K562 (cell line): ENCODE data around the gene RPL38. TPM values are rescaled to one million over a fixed set of nuclear protein-coding genes. Genes with fewer than 3 reads are reported as not detected.

Experiments
- ATAC-seq: fragments of 200-7000 bp; cut with Tn5 transposase; 3 replicates; pipeline ENCODE4 v1.9.1; 2020; ENCODE audit warnings: moderate library complexity
- BruUV-seq: library from RNA; stranded (reverse); fragments of 400-500 nt; replicated peaks from 2 replicates; lab custom pipeline; 2021; lab: Mats Ljungman, UMichigan
- CTCF ChIA-PET: fragments of 300-600 bp; formaldehyde crosslinking; extraction: SDS; loops from one replicate; lab custom pipeline; 2021; ENCODE audit warnings: low intra/inter-chr PET ratio; lab: Yijun Ruan, JAX
- POLR2A ChIA-PET: fragments of 300-600, 350-650 bp; sonication (Branson Sonifier 250); formaldehyde crosslinking; extraction: SDS; loops from one replicate; lab custom pipeline; 2021; ENCODE audit warnings: antibody characterized with exemption, inconsistent platforms; lab: Yijun Ruan, JAX
- DNase-seq, 4 experiments: peaks; one replicate each; pipeline versions ENCODE4 v3.0.0 to v3.0.0-alpha.2; 2011 to 2018; ENCODE audit warnings: low spot score in 3 of 4, mixed read lengths in 3 of 4; ENCODE audit errors: extremely low read depth in 1 of 4
- FAIRE-seq: peaks from 2 replicates; lab custom pipeline; 2011; peaks lifted over from hg19 to GRCh38; lab: Jason Lieb, UNC
- H2AFZ ChIP-seq: 2 replicates; pipeline ENCODE4 v1.6.0; 2011; ENCODE audit warnings: low read depth, low read length, control low read depth, inconsistent platforms
- H3K27ac ChIP-seq: fragments of 200-600 bp; 3 replicates; pipeline ENCODE4 v1.8.0; 2011; ENCODE audit warnings: low read depth, mild to moderate bottlenecking, control low read depth, inconsistent platforms, low read length, moderate library complexity, mixed read lengths; ENCODE audit errors: extremely low read depth
- H3K27me3 ChIP-seq, 2 experiments: fragments of 300-600 bp in 1 of 2; 2 replicates in 1 of 2; 3 replicates in 1 of 2; pipeline versions ENCODE4 v1.6.0 to v1.8.0; 2011; ENCODE audit warnings: inconsistent platforms in 2 of 2, low read length in 2 of 2, mild to moderate bottlenecking in 1 of 2, mixed read lengths in 1 of 2, moderate library complexity in 1 of 2; ENCODE audit not compliant: control insufficient read depth in 2 of 2, insufficient read depth in 2 of 2
- H3K36me3 ChIP-seq: fragments of 300-600 bp; 3 replicates; pipeline ENCODE4 v1.8.0; 2011; ENCODE audit warnings: mild to moderate bottlenecking, low read length, inconsistent platforms; ENCODE audit not compliant: control insufficient read depth, insufficient read depth
- H3K4me1 ChIP-seq, 2 experiments: fragments of 200-600 bp in 1 of 2; replicated peaks in 1 of 2; 2 replicates in 1 of 2; 3 replicates in 1 of 2; pipeline versions ENCODE4 v1.5.1 to v1.8.0; 2011; ENCODE audit warnings: inconsistent platforms in 2 of 2, low read length in 2 of 2, mild to moderate bottlenecking in 1 of 2, mixed read lengths in 1 of 2, moderate library complexity in 1 of 2; ENCODE audit not compliant: control insufficient read depth in 2 of 2, insufficient read depth in 2 of 2
- H3K4me2 ChIP-seq: 2 replicates; pipeline ENCODE4 v1.6.1; 2011; ENCODE audit warnings: low read length, control low read depth, inconsistent platforms, mixed read lengths; ENCODE audit not compliant: insufficient read depth
- H3K4me3 ChIP-seq: fragments of 200-600 bp; sonication (generic), shearing (Covaris generic); 2 replicates; pipeline ENCODE4 v1.5.1; 2016; ENCODE audit warnings: control low read depth, inconsistent platforms
- H3K79me2 ChIP-seq: fragments of 200-600 bp; 3 replicates; pipeline ENCODE4 v1.8.0; 2011; ENCODE audit warnings: low read length, inconsistent platforms; ENCODE audit not compliant: control insufficient read depth, insufficient read depth
- H3K9ac ChIP-seq, 2 experiments: 2 replicates each; pipeline versions ENCODE4 v1.6.0 to v1.6.1; 2011; ENCODE audit warnings: low read depth in 2 of 2, low read length in 2 of 2, control low read depth in 1 of 2, inconsistent platforms in 1 of 2, mild to moderate bottlenecking in 1 of 2, mixed read lengths in 1 of 2; ENCODE audit not compliant: insufficient read depth in 1 of 2
- H3K9me1 ChIP-seq: one replicate; pipeline ENCODE4 v1.6.0; 2011; ENCODE audit warnings: inconsistent platforms, mild to moderate bottlenecking, low read length, moderate library complexity; ENCODE audit not compliant: control insufficient read depth, insufficient read depth
- H3K9me3 ChIP-seq: replicated peaks from 2 replicates; pipeline ENCODE4 v1.5.1; 2011; ENCODE audit warnings: low read depth, low read length, inconsistent platforms; ENCODE audit not compliant: control insufficient read depth, insufficient read depth
- H4K20me1 ChIP-seq: replicated peaks from 2 replicates; pipeline ENCODE4 v1.6.1; 2011; ENCODE audit warnings: low read length, inconsistent platforms, mixed read lengths; ENCODE audit not compliant: control insufficient read depth, insufficient read depth
- CHCHD3 ChIP-seq: fragments of 250-450 bp; sonication (Bioruptor Pico); IDR thresholded peaks from 2 replicates; pipeline ENCODE4 v2.1.2; 2022; ENCODE audit warnings: mild to moderate bottlenecking
- HDAC3 ChIP-seq: fragments of 450-650 bp; IDR thresholded peaks from 2 replicates; pipeline ENCODE4 v1.6.1; 2018; ENCODE audit warnings: borderline replicate concordance, mild to moderate bottlenecking, moderate library complexity; ENCODE audit not compliant: partially characterized antibody
- LEF1 ChIP-seq: fragments of 450-650 bp; IDR thresholded peaks from 2 replicates; pipeline ENCODE4 v1.6.1; 2016; ENCODE audit warnings: mild to moderate bottlenecking
- NCOR1 ChIP-seq: fragments of 450-650 bp; IDR thresholded peaks from 2 replicates; pipeline ENCODE4 v1.6.1; 2016; ENCODE audit warnings: mild to moderate bottlenecking, moderate library complexity
- SIN3B ChIP-seq: fragments of 450-650 bp; IDR thresholded peaks from 2 replicates; pipeline ENCODE4 v1.6.1; 2017; ENCODE audit warnings: low read depth, mild to moderate bottlenecking, moderate library complexity
- TAF9B ChIP-seq: fragments of 450-650 bp; IDR thresholded peaks from 2 replicates; pipeline ENCODE4 v1.6.1; 2018; ENCODE audit warnings: mild to moderate bottlenecking; ENCODE audit not compliant: partially characterized antibody
- TGIF2 ChIP-seq: sonication (generic); formaldehyde crosslinking; IDR thresholded peaks from 2 replicates; pipeline ENCODE4 v1.8.1; 2022; ENCODE audit warnings: mild to moderate bottlenecking, missing genetic modification reagents, moderate library complexity
- ZNF263 ChIP-seq: sonication (generic); formaldehyde crosslinking; IDR thresholded peaks from 2 replicates; pipeline ENCODE4 v1.8.0; 2022; ENCODE audit warnings: mild to moderate bottlenecking, missing genetic modification reagents, borderline replicate concordance
- ZNF644 ChIP-seq: fragments of 200-800 bp; sonication (Bioruptor generic); IDR thresholded peaks from 2 replicates; pipeline ENCODE4 v1.6.1; 2016; ENCODE audit warnings: low read depth, missing genetic modification characterization, missing compliant biosample characterization
- ZNF668 ChIP-seq: fragments of 250-450 bp; sonication (Bioruptor Pico); IDR thresholded peaks from 2 replicates; pipeline ENCODE4 v1.8.0; 2022; ENCODE audit warnings: mild to moderate bottlenecking, inconsistent platforms
- WGBS: fragments of 100-300 bp; shearing (Covaris generic); methylation state at CpG from one replicate; pipeline ENCODE4 v1.1.6; 2016; ENCODE audit warnings: low coverage, mixed read lengths; ENCODE audit not compliant: insufficient coverage; ENCODE audit errors: missing lambda C conversion rate; 5-methylcytosine and 5-hydroxymethylcytosine counted together
- in situ Hi-C: fragments of 300-500 bp; cut with MboI; formaldehyde crosslinking; loops from 4 replicates; pipeline ENCODE4 v1.15.0; 2018; ENCODE audit warnings: inconsistent platforms, mixed read lengths
- intact Hi-C: fragments of 100-400 bp; cut with micrococcal nuclease; formaldehyde crosslinking; loops from 2 replicates; pipeline ENCODE4 v1.14.2; 2022
- polyA plus RNA-seq, 8 experiments: library from polyadenylated mRNA; depleted of rRNA in 4 of 8; stranded (reverse) in 5 of 8; unstranded in 3 of 8; fragments of >200 nt; fragmentation: Nextera tagmentation in 2 of 8; fragmentation: Illumina TruSeq in 1 of 8; extraction: Ambion mirVana in 2 of 8; extraction: Trizol in 1 of 8; gene quantifications; 2 replicates each; pipeline versions ENCODE4 v1.2.1 to v1.2.3, GENCODE V29; 2011 to 2014; ENCODE audit warnings: inconsistent platforms in 1 of 8, missing spikeins in 1 of 8
- total RNA-seq, 7 experiments: library from RNA; depleted of rRNA in 6 of 7; stranded (reverse); fragments of >200 nt in 6 of 7; fragmentation: Illumina TruSeq in 2 of 7; extraction: Trizol in 2 of 7; gene quantifications; 2 replicates each; pipeline versions ENCODE4 v1.2.1 to v1.2.3, GENCODE V29; 2011 to 2021; ENCODE audit warnings: low replicate concordance in 1 of 7
- TF ChIP-seq, protein P1 (sequence below): fragments of 200-400 bp; formaldehyde crosslinking; IDR thresholded peaks from 2 replicates; pipeline ENCODE4 v1.6.1; 2017; ENCODE audit warnings: mild to moderate bottlenecking, low read depth, low read length, moderate library complexity
- TF ChIP-seq, protein P2 (sequence below): sonication (generic); formaldehyde crosslinking; IDR thresholded peaks from 2 replicates; pipeline ENCODE4 v1.8.1; 2023; ENCODE audit warnings: mild to moderate bottlenecking, missing genetic modification reagents
- TF ChIP-seq, protein P3 (sequence below): fragments of 250-450 bp; sonication (Bioruptor Pico); IDR thresholded peaks from 2 replicates; pipeline ENCODE4 v1.9.0; 2021; ENCODE audit warnings: mild to moderate bottlenecking
- TF ChIP-seq, protein P4 (sequence below): sonication (generic); formaldehyde crosslinking; IDR thresholded peaks from 2 replicates; pipeline ENCODE4 v1.8.1; 2023; ENCODE audit warnings: mild to moderate bottlenecking, missing genetic modification reagents
- TF ChIP-seq, protein P5 (sequence below), 2 experiments: IDR thresholded peaks; 2 replicates each; pipeline ENCODE4 v1.6.1; 2011; ENCODE audit warnings: borderline replicate concordance in 1 of 2, control low read depth in 1 of 2, low read depth in 1 of 2, low read length in 1 of 2, mild to moderate bottlenecking in 1 of 2, mixed read lengths in 1 of 2, moderate library complexity in 1 of 2; ENCODE audit not compliant: insufficient read depth in 1 of 2, insufficient read length in 1 of 2, poor library complexity in 1 of 2, severe bottlenecking in 1 of 2; ENCODE audit errors: extremely low read depth in 1 of 2

Gene RPL38
- total and polyA plus RNA-seq, 9 of the 15 experiments (the other 6 are each of a cell fraction or from before 2014, with no cell fraction given) = 1,224 to 3,864 (median 1,939) TPM

DNA sequence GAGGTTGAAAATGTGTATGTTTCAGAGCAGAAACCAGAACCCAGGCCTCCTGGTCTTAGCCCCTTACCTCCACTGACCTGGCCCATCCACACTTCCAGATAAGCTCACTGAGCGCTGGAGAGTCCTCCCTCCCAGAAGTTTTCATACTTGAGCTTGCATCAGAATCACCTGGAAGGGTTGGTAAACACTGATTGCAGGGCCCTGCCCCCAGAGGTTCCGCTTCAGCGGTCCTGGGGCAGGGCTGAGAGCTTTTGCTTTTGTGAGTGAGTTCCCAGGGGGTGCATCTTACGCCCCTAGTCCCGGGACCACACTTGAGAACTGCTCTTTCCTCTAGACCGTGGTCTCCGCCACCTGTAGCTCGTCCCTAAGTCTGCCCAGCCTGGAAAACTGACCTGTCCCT is 30.5 kb downstream of the RPL38 start:
- no TSS peak for BruUV-seq
- H3K79me2 ChIP-seq = no peaks in the 10 kb centered on the region
- H3K9ac ChIP-seq = no peak overlapping the region
- ATAC-seq (peak; percentile 34), DNase-seq (no peak), FAIRE-seq (no peak)
- WGBS = 55% methylated on average over 7 of the region's 8 CpGs
- no peaks in the 10 kb centered on the region for H3K9me1 ChIP-seq
- no peak overlapping the region for H2AFZ ChIP-seq
- H4K20me1 ChIP-seq = no peaks in the 10 kb centered on the region
- POLR2A ChIA-PET = interaction anchor here (0.5 to 1.5 kb wide), 4 partner anchors 11 to 36 kb away, joined by 3 to 4 read pairs (median 4); no protein-coding TSS in a partner anchor
- H3K36me3 ChIP-seq = no peaks in the 10 kb centered on the region
- peaks cover 7 to 26% of the 10 kb centered on the region in 2 experiments for H3K4me1 ChIP-seq
- no peak overlapping the region for H3K4me2 ChIP-seq
- H3K27ac ChIP-seq = no peak overlapping the region
- intact Hi-C loops (no loop called here), in situ Hi-C loops (no loop called here)
- CTCF ChIA-PET = no interaction called here
- H3K9me3 ChIP-seq = no peaks in the 10 kb centered on the region
- no peaks in the 10 kb centered on the region for H3K27me3 ChIP-seq
- no peak overlapping the region for H3K4me3 ChIP-seq
- TF ChIP-seq HDAC3 = no peak
- TF ChIP-seq, protein P1, sequence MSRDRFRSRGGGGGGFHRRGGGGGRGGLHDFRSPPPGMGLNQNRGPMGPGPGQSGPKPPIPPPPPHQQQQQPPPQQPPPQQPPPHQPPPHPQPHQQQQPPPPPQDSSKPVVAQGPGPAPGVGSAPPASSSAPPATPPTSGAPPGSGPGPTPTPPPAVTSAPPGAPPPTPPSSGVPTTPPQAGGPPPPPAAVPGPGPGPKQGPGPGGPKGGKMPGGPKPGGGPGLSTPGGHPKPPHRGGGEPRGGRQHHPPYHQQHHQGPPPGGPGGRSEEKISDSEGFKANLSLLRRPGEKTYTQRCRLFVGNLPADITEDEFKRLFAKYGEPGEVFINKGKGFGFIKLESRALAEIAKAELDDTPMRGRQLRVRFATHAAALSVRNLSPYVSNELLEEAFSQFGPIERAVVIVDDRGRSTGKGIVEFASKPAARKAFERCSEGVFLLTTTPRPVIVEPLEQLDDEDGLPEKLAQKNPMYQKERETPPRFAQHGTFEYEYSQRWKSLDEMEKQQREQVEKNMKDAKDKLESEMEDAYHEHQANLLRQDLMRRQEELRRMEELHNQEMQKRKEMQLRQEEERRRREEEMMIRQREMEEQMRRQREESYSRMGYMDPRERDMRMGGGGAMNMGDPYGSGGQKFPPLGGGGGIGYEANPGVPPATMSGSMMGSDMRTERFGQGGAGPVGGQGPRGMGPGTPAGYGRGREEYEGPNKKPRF = no peak
- TF ChIP-seq, protein P2, sequence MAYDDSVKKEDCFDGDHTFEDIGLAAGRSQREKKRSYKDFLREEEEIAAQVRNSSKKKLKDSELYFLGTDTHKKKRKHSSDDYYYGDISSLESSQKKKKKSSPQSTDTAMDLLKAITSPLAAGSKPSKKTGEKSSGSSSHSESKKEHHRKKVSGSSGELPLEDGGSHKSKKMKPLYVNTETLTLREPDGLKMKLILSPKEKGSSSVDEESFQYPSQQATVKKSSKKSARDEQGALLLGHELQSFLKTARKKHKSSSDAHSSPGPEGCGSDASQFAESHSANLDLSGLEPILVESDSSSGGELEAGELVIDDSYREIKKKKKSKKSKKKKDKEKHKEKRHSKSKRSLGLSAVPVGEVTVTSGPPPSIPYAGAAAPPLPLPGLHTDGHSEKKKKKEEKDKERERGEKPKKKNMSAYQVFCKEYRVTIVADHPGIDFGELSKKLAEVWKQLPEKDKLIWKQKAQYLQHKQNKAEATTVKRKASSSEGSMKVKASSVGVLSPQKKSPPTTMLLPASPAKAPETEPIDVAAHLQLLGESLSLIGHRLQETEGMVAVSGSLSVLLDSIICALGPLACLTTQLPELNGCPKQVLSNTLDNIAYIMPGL (CRISPR knock-in tag) = no peak
- no peak for TF ChIP-seq CHCHD3 (CRISPR knock-in tag)
- TF ChIP-seq LEF1 = no peak
- TF ChIP-seq, protein P3, sequence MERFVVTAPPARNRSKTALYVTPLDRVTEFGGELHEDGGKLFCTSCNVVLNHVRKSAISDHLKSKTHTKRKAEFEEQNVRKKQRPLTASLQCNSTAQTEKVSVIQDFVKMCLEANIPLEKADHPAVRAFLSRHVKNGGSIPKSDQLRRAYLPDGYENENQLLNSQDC (CRISPR knock-in tag) = no peak
- no peak for TF ChIP-seq NCOR1
- TF ChIP-seq, protein P4, sequence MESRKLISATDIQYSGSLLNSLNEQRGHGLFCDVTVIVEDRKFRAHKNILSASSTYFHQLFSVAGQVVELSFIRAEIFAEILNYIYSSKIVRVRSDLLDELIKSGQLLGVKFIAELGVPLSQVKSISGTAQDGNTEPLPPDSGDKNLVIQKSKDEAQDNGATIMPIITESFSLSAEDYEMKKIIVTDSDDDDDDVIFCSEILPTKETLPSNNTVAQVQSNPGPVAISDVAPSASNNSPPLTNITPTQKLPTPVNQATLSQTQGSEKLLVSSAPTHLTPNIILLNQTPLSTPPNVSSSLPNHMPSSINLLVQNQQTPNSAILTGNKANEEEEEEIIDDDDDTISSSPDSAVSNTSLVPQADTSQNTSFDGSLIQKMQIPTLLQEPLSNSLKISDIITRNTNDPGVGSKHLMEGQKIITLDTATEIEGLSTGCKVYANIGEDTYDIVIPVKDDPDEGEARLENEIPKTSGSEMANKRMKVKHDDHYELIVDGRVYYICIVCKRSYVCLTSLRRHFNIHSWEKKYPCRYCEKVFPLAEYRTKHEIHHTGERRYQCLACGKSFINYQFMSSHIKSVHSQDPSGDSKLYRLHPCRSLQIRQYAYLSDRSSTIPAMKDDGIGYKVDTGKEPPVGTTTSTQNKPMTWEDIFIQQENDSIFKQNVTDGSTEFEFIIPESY = 0 out of 2 replicates have a peak, but pooled peaks have one; percentile 54
- TF ChIP-seq ZNF668 (CRISPR knock-in tag) = no peak
- TF ChIP-seq, protein P5, sequence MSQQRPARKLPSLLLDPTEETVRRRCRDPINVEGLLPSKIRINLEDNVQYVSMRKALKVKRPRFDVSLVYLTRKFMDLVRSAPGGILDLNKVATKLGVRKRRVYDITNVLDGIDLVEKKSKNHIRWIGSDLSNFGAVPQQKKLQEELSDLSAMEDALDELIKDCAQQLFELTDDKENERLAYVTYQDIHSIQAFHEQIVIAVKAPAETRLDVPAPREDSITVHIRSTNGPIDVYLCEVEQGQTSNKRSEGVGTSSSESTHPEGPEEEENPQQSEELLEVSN (IDR thresholded peaks at IDR 0.05; ENCODE audit: borderline replicate concordance in 1 of 2, extremely low read depth in 1 of 2, insufficient read depth in 1 of 2, insufficient read length in 1 of 2, low read depth in 1 of 2, low read length in 1 of 2, poor library complexity in 1 of 2, severe bottlenecking in 1 of 2) = no peak
- TF ChIP-seq SIN3B = no peak
- TF ChIP-seq ZNF263 (CRISPR knock-in tag) = peak; percentile 37; the same call in 1 of the 2 replicates
- no peak for TF ChIP-seq TAF9B
- TF ChIP-seq TGIF2 (CRISPR knock-in tag) = no peak
- no peak for TF ChIP-seq ZNF644 (tag)
